Parathyroid adenoma (tissue), 2 donors: Measurements from ENCODE around the gene TEKTIP1.

ENCODE experiments used
- H2AFZ ChIP-seq: fragments of 300-600 bp; sonication (generic); one replicate; pipeline ENCODE4 v1.7.0; 2017; ENCODE audit warnings: antibody characterized with exemption, mild to moderate bottlenecking
- H3K27ac ChIP-seq: fragments of 300-600 bp; sonication (generic); one replicate; pipeline ENCODE4 v1.7.0; 2017
- H3K27me3 ChIP-seq: fragments of 300-600 bp; sonication (generic); one replicate; pipeline ENCODE4 v1.7.0; 2017; ENCODE audit warnings: low read length; ENCODE audit not compliant: control insufficient read depth, insufficient read depth
- H3K36me3 ChIP-seq: fragments of 300-600 bp; sonication (generic); one replicate; pipeline ENCODE4 v1.7.0; 2017; ENCODE audit warnings: low read length; ENCODE audit not compliant: control insufficient read depth, insufficient read depth
- H3K4me1 ChIP-seq: fragments of 300-600 bp; sonication (generic); one replicate; pipeline ENCODE4 v1.7.0; 2017; ENCODE audit warnings: control low read depth
- H3K4me2 ChIP-seq: fragments of 300-600 bp; sonication (generic); one replicate; pipeline ENCODE4 v1.7.0; 2017; ENCODE audit warnings: low read length
- H3K4me3 ChIP-seq: fragments of 300-600 bp; sonication (generic); one replicate; pipeline ENCODE4 v1.7.0; 2017; ENCODE audit warnings: low read depth, low read length
- H3K79me2 ChIP-seq: fragments of 300-600 bp; sonication (generic); one replicate; pipeline ENCODE4 v1.7.0; 2017; ENCODE audit warnings: control low read depth
- H3K9ac ChIP-seq: fragments of 300-600 bp; sonication (generic); one replicate; pipeline ENCODE4 v1.7.0; 2017; ENCODE audit warnings: mild to moderate bottlenecking
- H3K9me3 ChIP-seq: fragments of 300-600 bp; sonication (generic); one replicate; pipeline ENCODE4 v1.7.0; 2017; ENCODE audit warnings: low read length; ENCODE audit not compliant: control insufficient read depth
- CTCF ChIP-seq: fragments of 300-600 bp; sonication (generic); IDR thresholded peaks from one replicate; pipeline ENCODE4 v1.7.0; 2017; ENCODE audit warnings: antibody characterized with exemption, mild to moderate bottlenecking
- donor health status: primary hyperparathyroidism.

TEKTIP1 gene

DNA sequence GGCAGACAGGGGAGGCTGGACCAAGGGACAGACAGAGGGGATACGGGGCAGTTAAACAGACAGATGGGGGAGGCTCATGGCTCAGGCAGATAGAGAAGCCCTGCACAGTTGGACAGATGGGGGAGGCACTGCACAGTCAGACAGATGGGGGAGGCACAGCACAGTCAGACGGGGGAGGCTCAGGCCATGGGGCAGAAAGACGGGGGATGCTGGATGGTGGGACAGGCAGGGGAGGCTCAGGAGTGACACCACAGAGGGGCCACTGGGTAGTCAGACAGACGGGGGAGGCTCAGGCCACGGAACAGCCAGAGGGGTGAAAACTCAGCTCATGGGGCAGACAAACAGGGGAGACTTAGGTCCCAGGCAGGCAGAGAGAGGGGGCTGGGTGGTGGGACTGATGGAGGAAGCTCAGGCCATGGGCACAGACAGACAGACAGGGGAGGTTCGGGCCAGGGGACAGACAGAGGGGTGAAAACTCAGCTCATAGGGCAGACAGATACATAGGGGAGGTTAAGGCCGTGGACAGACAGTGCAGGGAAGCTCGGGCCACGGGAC, 17.5 kb downstream of the TEKTIP1 start:
- no peak for TF ChIP-seq CTCF
- Histone ChIP-seq H3K27ac (no peak overlapping the region), H3K4me3 (peak overlapping the region; percentile 87), H3K4me1 (peaks cover 6% of the 10 kb centered on the region), H3K4me2 (peak overlapping the region; percentile 71), H3K27me3 (no peaks in the 10 kb centered on the region), H3K36me3 (no peaks in the 10 kb centered on the region), H3K9ac (peak overlapping the region; percentile 15), H3K79me2 (peaks cover 7% of the 10 kb centered on the region), H3K9me3 (no peaks in the 10 kb centered on the region), H2AFZ (peak overlapping the region; percentile 69)

DNA sequence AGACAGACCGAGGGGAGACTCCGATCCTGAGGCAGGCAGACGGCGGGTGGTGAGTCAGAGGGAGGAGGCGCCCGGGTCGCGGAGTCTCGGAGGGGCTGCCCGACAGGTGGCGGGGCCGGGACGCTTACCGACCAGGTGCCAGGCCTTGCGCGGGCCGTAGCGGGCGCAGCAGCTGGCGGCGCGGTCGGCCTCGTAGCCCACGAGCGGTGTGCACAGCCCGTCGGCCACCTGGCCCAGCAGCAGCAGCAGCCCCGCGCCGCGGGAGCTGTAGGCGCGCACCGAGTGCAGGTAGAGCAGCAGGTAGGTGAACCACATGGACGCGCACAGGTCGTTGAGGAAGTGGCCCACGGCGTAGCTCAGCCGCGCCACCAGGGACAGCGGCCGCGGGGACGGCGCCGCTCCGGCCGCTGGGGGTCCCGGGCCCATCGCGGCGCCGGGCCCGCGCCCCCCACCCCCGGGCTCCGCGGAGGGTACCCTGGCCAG, 18.0 kb downstream of the TEKTIP1 start:
- Histone ChIP-seq H3K4me1 (peaks cover 6% of the 10 kb centered on the region), H2AFZ (peak overlapping the region; percentile 69), H3K27me3 (no peaks in the 10 kb centered on the region), H3K36me3 (no peaks in the 10 kb centered on the region), H3K4me3 (peak overlapping the region; percentile 87), H3K9ac (peak overlapping the region; percentile 15), H3K79me2 (peaks cover 7% of the 10 kb centered on the region), H3K27ac (no peak overlapping the region), H3K9me3 (no peaks in the 10 kb centered on the region), H3K4me2 (peak overlapping the region; percentile 71)
- TF ChIP-seq CTCF = peak; percentile 26

DNA sequence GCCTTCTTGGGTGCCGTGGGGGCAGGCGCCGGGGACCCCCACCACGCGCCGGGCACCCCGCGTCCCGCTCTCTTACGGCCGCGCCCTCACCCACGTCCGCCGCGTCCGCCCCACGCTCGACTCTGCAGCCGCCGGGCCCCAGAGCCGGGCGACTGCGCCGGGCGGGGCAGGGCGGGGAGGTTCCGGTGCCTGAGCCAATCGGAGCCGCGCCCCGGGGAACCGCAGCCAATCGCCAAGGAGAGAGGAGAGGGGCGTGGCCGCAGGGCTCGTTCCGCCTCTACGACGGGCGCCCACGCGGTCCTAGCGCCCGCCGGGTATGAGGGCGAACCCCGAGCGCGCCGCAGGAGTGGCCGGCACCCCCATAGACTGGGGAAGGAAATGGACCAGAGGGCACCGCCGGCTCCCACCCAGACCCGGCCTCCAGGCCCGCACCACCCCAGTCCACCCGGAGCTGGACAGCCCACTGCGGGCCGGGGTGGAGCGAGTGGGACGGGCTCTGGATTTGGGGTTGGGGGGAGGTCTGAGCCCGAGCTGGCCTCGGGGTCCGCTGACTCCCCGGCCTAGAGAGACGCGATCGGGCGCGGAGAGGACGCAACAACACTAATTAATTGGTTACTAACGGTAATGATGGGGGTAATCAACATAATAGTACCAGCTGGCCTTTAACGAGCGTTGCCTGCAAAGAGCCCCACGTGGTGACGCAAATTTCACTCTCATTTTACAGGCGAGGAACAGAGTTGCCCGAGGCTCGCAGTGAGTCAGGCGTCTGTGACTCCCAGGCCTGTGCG, 18.7 kb downstream of the TEKTIP1 start, which contains the start of gene MFSD12:
Gene MFSD12, minus strand, starts transcription at position 126 of the 788 bp plus-strand sequence. CDS start 183 bp downstream, outside the sequence.
- Histone ChIP-seq H3K27me3 (no peaks in the 10 kb centered on the region), H3K4me2 (peak within 1 kb of the TSS; percentile 99), H3K27ac (no peak within 1 kb of the TSS), H3K79me2 (peaks cover 7% of the 10 kb centered on the region), H3K4me1 (peaks cover 6% of the 10 kb centered on the region), H2AFZ (peak within 1 kb of the TSS; percentile 100), H3K9ac (peak within 1 kb of the TSS; percentile 15), H3K4me3 (peak within 1 kb of the TSS; percentile 87), H3K9me3 (no peaks in the 10 kb centered on the region), H3K36me3 (no peaks in the 10 kb centered on the region)
- TF ChIP-seq CTCF = no peak

DNA sequence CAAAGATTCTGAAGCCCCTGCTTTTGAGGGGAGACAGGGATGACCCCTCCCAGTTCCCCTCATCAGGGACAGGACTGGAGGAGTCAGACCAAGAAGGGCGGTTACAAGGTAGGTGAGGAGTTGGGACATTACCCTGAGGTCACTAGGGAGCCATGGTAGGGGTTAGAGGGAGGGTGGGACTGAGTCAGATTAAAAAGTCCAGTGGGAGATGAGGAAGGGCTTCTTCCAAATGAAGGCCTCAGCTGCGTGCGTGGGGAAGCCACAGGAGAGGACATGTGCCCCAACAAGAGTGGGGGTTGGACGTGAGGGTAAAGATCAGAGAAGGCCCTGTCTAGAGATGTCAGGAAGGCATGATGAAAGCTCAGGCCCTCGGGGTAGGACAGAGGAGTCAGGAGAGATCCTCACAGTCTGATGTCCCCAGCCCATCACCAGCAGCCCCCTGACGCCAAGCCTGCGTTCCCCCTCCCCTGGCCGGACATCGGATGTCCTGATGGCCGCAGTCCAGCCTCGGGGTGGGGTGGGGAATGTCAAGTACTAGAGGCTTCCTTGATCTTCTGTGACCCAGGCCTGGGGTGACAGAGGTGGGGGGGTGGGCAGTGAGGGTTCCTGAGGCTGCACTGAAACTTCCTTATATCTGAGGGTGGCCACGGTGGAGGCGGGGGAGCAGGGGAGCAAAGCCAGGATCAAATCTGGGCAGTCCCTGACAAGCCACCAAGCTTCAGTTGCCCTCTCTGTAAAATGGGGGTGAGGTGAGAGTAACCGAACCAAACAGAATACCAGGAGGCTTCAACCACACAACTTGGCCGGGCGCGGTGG, 24.9 kb downstream of the TEKTIP1 start:
- no peaks in the 10 kb centered on the region for H3K4me1 ChIP-seq
- no peaks in the 10 kb centered on the region for H3K79me2 ChIP-seq
- H3K4me3 ChIP-seq = no peak overlapping the region
- H2AFZ ChIP-seq = no peak overlapping the region
- TF ChIP-seq CTCF = no peak
- no peak overlapping the region for H3K27ac ChIP-seq
- no peaks in the 10 kb centered on the region for H3K27me3 ChIP-seq
- H3K4me2 ChIP-seq = no peak overlapping the region
- no peak overlapping the region for H3K9ac ChIP-seq
- H3K9me3 ChIP-seq = no peaks in the 10 kb centered on the region
- no peaks in the 10 kb centered on the region for H3K36me3 ChIP-seq
